Measurements from ENCODE around the gene CEP97. TPM values are rescaled to one million over a fixed set of nuclear protein-coding genes. Genes with fewer than 3 reads are reported as not detected.
"Not testable (repeated sequence)": the region's sequence is repeated elsewhere in the genome, so short reads cannot be mapped to it uniquely, and the experiment has no call there.

CEP97 gene
- total and polyA plus RNA-seq, 3 donors from 2014 or later, result 19.3 to 26.5 (median 22.1) TPM

DNA sequence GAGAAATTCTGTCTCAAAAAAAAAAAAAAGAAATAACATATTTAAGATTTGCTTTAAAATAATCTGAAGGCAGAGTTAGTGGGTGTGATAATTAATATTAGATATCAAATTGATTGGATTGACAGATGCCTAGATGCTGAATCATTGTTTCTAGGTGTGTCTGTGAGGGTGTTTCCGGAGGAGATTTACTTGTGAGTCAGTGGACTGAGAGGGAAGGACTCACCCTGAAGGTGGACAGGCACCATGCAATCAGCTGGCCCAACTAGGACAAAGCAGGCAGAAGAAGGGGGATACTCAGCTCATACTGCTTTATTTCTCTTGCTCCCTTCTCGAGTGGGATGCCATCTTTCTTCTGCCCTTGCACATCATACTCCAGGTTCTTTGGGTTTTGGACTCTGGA lies 21.2 kb upstream of the CEP97 start:
- intact Hi-C loops (cut with DNase I; ENCODE audit: low total_unique reads), result loop anchor here (10.0 kb wide), 1 partner anchor 522 kb away; no protein-coding TSS in a partner anchor
- no peak overlapping the region for H3K27ac ChIP-seq
- H3K36me3 ChIP-seq (ENCODE audit: low read depth, missing control alignments), result no peaks in the 10 kb centered on the region
- H3K27me3 ChIP-seq, result no peaks in the 10 kb centered on the region
- no peaks in the 10 kb centered on the region for H3K9me3 ChIP-seq
- H3K4me3 ChIP-seq, result no peak overlapping the region
- WGBS, 2 donors, result 82 to 94% methylated on average over 2 of the region's 2 CpGs
- TF ChIP-seq, protein P1, sequence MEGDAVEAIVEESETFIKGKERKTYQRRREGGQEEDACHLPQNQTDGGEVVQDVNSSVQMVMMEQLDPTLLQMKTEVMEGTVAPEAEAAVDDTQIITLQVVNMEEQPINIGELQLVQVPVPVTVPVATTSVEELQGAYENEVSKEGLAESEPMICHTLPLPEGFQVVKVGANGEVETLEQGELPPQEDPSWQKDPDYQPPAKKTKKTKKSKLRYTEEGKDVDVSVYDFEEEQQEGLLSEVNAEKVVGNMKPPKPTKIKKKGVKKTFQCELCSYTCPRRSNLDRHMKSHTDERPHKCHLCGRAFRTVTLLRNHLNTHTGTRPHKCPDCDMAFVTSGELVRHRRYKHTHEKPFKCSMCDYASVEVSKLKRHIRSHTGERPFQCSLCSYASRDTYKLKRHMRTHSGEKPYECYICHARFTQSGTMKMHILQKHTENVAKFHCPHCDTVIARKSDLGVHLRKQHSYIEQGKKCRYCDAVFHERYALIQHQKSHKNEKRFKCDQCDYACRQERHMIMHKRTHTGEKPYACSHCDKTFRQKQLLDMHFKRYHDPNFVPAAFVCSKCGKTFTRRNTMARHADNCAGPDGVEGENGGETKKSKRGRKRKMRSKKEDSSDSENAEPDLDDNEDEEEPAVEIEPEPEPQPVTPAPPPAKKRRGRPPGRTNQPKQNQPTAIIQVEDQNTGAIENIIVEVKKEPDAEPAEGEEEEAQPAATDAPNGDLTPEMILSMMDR (IDR thresholded peaks at IDR 0.05), result no peak
- no peak for TF ChIP-seq POLR2A (IDR thresholded peaks at IDR 0.05)
- no peaks in the 10 kb centered on the region for H3K4me1 ChIP-seq
- DNase-seq, result no peak

DNA sequence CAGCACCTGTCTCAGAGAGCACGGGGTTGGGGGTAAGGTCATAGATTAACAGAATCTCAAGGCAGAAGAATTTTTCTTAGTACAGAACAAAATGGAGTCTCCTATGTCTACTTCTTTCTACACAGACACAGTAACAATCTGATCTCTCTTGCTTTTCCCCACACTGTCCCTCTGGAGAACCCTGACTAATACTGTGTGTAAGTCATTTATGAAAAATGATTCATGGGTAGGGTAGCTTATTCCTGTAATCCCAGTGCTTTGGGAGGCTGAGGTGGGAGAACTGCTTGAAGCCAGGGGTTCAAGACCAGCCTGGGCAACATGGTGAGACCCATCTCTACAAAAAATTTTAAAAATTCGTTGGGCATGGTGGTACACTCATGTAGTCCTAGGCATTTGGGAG lies 19.8 kb upstream of the CEP97 start:
- WGBS, 2 donors, result 75 to 79% methylated on average over 2 of the region's 2 CpGs
- intact Hi-C loops (cut with DNase I; ENCODE audit: low total_unique reads), result loop anchor here (10.0 kb wide), 1 partner anchor 520 kb away; no protein-coding TSS in a partner anchor
- DNase-seq, result not testable (repeated sequence)

DNA sequence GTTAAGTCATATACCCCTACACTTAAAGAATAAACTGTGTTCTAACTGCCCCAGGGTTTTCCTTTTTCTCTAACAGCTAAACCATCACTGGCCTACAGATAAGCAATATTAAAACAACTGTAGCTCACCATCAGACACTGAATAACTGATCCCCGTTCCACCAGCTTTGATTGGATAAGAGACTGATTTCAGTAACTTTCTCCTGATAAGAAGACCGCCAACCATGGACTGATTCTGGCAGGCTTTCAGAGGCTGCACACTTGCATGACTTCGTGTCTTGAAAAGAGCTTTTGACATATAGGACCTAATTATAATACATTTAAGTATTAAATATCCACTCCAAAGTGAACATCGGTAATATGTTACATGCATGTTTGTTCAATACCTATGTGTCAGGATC lies 15.3 kb upstream of the CEP97 start:
- no peak overlapping the region for H3K4me3 ChIP-seq
- WGBS, 2 donors, result 61 to 72% methylated on average over 4 of the region's 4 CpGs
- H3K27ac ChIP-seq, result no peak overlapping the region
- H3K9me3 ChIP-seq, result no peaks in the 10 kb centered on the region
- intact Hi-C loops (cut with DNase I; ENCODE audit: low total_unique reads), result loop anchor here (10.0 kb wide), 1 partner anchor 516 kb away; no protein-coding TSS in a partner anchor
- no peaks in the 10 kb centered on the region for H3K4me1 ChIP-seq
- no peak for DNase-seq
- no peak for TF ChIP-seq POLR2A (IDR thresholded peaks at IDR 0.05)
- TF ChIP-seq, protein P1 (IDR thresholded peaks at IDR 0.05), result no peak
- no peaks in the 10 kb centered on the region for H3K27me3 ChIP-seq
- no peaks in the 10 kb centered on the region for H3K36me3 ChIP-seq (ENCODE audit: low read depth, missing control alignments)

More for the DNA sequence above, 19.8 kb upstream of the CEP97 start:
- H3K4me1 ChIP-seq; H3K27ac ChIP-seq; H3K27me3 ChIP-seq; H3K9me3 ChIP-seq; H3K4me3 ChIP-seq; H3K36me3 ChIP-seq (ENCODE audit: low read depth, missing control alignments): not testable (repeated sequence)

DNA sequence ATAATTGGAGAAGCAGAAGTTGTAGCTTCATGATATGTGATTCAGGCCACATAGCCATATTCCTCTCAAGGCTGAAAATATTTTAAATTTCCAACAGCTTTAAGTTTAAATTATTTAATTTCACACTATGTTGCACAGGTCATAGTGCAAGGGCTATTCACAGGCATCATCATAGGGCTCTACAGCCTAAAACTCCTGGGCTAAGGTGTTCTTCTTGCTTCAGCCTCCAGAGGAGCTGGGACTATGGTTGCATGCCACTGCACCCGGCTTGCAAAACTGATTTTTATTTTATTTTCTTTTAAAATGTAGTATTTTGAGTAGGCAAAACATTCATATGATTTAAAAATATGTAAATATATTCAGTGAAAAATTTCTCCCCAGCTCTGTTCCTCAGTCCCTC lies 6.0 kb upstream of the CEP97 start:
- WGBS, 2 donors, result 80 to 85% methylated on average over 1 of the region's 1 CpG
- intact Hi-C loops (cut with DNase I; ENCODE audit: low total_unique reads), result no loop called here
- no peaks in the 10 kb centered on the region for H3K36me3 ChIP-seq (ENCODE audit: low read depth, missing control alignments)
- DNase-seq, result no peak
- H3K9me3 ChIP-seq, result no peaks in the 10 kb centered on the region
- TF ChIP-seq, protein P1 (IDR thresholded peaks at IDR 0.05), result no peak
- no peak for TF ChIP-seq POLR2A (IDR thresholded peaks at IDR 0.05)
- no peaks in the 10 kb centered on the region for H3K4me1 ChIP-seq
- no peak overlapping the region for H3K4me3 ChIP-seq
- no peak overlapping the region for H3K27ac ChIP-seq
- H3K27me3 ChIP-seq, result no peaks in the 10 kb centered on the region

DNA sequence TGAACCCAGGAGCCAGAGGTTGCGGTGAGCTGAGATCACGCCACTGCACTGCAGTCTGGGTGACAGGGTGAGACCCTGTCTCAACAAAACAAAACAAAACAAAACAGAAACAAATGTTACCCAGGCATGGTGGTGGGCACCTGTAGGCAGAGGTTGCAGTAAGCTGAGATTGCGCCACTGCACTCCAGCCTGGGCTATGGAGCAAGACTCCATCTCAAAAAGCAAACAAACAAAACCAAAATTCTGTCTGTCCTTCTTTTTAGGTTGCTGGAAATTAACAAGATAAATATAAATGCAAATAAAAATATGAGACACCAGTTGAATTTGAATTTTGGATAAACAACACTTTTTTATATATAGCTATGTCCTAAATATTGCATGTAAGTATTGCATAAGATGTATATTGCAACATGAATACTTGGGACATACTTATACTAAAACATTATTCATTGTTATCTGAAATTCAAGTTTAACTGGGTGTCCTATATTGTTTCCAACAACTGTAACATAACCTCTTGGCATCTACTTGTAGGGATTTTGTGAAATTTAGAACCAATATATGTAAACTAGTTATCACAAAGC lies 4.7 kb upstream of the CEP97 start:
- no peak overlapping the region for H3K4me3 ChIP-seq
- no peak for DNase-seq
- TF ChIP-seq POLR2A (IDR thresholded peaks at IDR 0.05), result no peak
- TF ChIP-seq, protein P1 (IDR thresholded peaks at IDR 0.05), result no peak
- H3K9me3 ChIP-seq, result no peaks in the 10 kb centered on the region
- no peaks in the 10 kb centered on the region for H3K27me3 ChIP-seq
- intact Hi-C loops (cut with DNase I; ENCODE audit: low total_unique reads), result no loop called here
- no peaks in the 10 kb centered on the region for H3K4me1 ChIP-seq
- 98 to 99% methylated on average over 3 of the region's 3 CpGs for WGBS, 2 donors
- H3K27ac ChIP-seq, result no peak overlapping the region
- H3K36me3 ChIP-seq (ENCODE audit: low read depth, missing control alignments), result no peaks in the 10 kb centered on the region
